ENCODE results near the gene ARPP21. TPM values are rescaled to one million over a fixed set of nuclear protein-coding genes. Genes with fewer than 3 reads are reported as not detected.

ARPP21 gene
- total and polyA plus RNA-seq, 2 experiments from 2014 or later: not detected

DNA sequence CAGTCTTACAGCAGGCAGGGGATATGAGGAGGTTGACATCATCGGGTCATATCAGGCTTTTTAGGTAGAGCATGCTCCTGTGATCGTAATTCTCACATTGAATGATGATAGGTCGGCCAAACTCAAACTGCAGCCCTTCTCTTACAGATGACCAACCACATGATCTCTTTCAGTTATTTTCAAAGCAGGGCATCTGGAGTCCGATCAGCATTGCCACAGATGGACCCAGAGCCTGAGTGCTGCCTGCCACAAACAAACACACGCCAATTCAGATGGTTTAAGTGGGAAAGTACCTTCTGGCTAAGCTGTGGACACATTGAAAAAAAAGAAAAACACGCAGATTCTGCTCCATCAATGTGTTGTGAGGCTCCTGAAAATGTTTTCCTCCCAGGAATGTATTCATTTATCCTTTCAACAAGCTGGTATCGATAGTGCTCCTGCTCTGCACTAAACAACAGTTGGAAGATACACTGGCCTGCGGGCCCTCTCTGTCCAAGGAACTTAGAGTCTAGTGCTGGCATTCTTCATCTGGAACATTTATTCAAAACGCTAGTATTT, 31.2 kb downstream of the ARPP21 start:
- no peak overlapping the region for H2AFZ ChIP-seq
- no peaks in the 10 kb centered on the region for H3K9me3 ChIP-seq (ENCODE audit: low read depth)
- in situ Hi-C loops (cut with MboI): no loop called here

DNA sequence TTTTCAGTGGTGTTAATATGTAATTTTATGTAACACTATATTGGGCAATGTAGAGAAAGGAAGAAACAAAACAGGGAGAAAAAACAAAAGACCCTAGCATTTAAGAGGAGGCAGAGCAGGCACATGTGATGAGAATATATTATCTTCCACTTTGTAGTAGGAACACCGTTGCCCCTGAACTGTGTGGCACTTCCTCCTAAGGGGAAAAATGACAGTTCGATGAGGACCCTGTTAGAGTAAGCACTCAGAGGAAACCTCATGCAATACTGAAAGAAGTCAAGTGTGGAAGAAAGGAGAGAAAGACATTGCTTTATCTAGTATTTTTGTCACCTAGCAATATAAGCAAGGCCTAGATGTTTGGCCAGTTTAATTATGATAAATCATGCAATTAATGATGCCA, 32.2 kb downstream of the ARPP21 start:
- no peaks in the 10 kb centered on the region for H3K27me3 ChIP-seq (replicated peaks; ENCODE audit: insufficient read depth)
- no peaks in the 10 kb centered on the region for H4K20me1 ChIP-seq (ENCODE audit: insufficient read depth)
- no peak overlapping the region for H3K27ac ChIP-seq
- no peaks in the 10 kb centered on the region for H3K9me3 ChIP-seq (ENCODE audit: low read depth)
- no peaks in the 10 kb centered on the region for H3K79me2 ChIP-seq (ENCODE audit: insufficient read depth)
- H3K9me2 ChIP-seq (ENCODE audit: insufficient read depth): no peaks in the 10 kb centered on the region
- DNase-seq: no peak
- TF ChIP-seq EZH2phosphoT487 (IDR thresholded peaks at IDR 0.05; ENCODE audit: insufficient read depth, low read depth) (no peak), EZH2 (IDR thresholded peaks at IDR 0.05; ENCODE audit: insufficient read depth, poor library complexity, severe bottlenecking) (no peak)
- H3K9ac ChIP-seq: no peak overlapping the region
- no peak overlapping the region for H3K4me3 ChIP-seq
- H3K4me1 ChIP-seq (ENCODE audit: insufficient read depth): no peaks in the 10 kb centered on the region
- H3F3A ChIP-seq (ENCODE audit: insufficient read depth): no peaks in the 10 kb centered on the region
- in situ Hi-C loops (cut with MboI): no loop called here
- H2AFZ ChIP-seq: no peak overlapping the region
- H3K4me2 ChIP-seq (ENCODE audit: unreplicated experiment): no peak overlapping the region
- no peaks in the 10 kb centered on the region for H3K36me3 ChIP-seq (ENCODE audit: low read depth)
- 25 to 26% methylated on average over 2 of the region's 2 CpGs for WGBS, 2 experiments (ENCODE audit: low coverage in 1 of 2, low lambda C conversion rate in 2 of 2, missing lambda C conversion rate in 2 of 2)

More for the DNA sequence above, 31.2 kb downstream of the ARPP21 start:
- H3K9me2 ChIP-seq (ENCODE audit: insufficient read depth): no peaks in the 10 kb centered on the region
- H3K36me3 ChIP-seq (ENCODE audit: low read depth): no peaks in the 10 kb centered on the region
- H3K79me2 ChIP-seq (ENCODE audit: insufficient read depth): no peaks in the 10 kb centered on the region
- no peak overlapping the region for H3K4me3 ChIP-seq
- H3F3A ChIP-seq (ENCODE audit: insufficient read depth): no peaks in the 10 kb centered on the region
- no peak for TF ChIP-seq EZH2 (IDR thresholded peaks at IDR 0.05; ENCODE audit: insufficient read depth, poor library complexity, severe bottlenecking)
- no peak for TF ChIP-seq EZH2phosphoT487 (IDR thresholded peaks at IDR 0.05; ENCODE audit: insufficient read depth, low read depth)
- H3K9ac ChIP-seq: no peak overlapping the region
- no peak overlapping the region for H3K27ac ChIP-seq
- H3K27me3 ChIP-seq (replicated peaks; ENCODE audit: insufficient read depth): no peaks in the 10 kb centered on the region
- no peaks in the 10 kb centered on the region for H4K20me1 ChIP-seq (ENCODE audit: insufficient read depth)
- DNase-seq: no peak
- no peak overlapping the region for H3K4me2 ChIP-seq (ENCODE audit: unreplicated experiment)
- no peaks in the 10 kb centered on the region for H3K4me1 ChIP-seq (ENCODE audit: insufficient read depth)
- WGBS, 2 experiments (ENCODE audit: low coverage in 1 of 2, low lambda C conversion rate in 2 of 2, missing lambda C conversion rate in 2 of 2): 12% methylated on average over 9 of the region's 9 CpGs

- no peak overlapping the region for H3K4me2 ChIP-seq (ENCODE audit: unreplicated experiment)
- H3K9me3 ChIP-seq (ENCODE audit: low read depth): no peaks in the 10 kb centered on the region
- no peaks in the 10 kb centered on the region for H3K79me2 ChIP-seq (ENCODE audit: insufficient read depth)
- H4K20me1 ChIP-seq (ENCODE audit: insufficient read depth): no peaks in the 10 kb centered on the region
- DNase-seq: no peak
- no peak overlapping the region for H3K9ac ChIP-seq
- H2AFZ ChIP-seq: no peak overlapping the region
- H3K27ac ChIP-seq: no peak overlapping the region
- no peaks in the 10 kb centered on the region for H3F3A ChIP-seq (ENCODE audit: insufficient read depth)
- H3K4me1 ChIP-seq (ENCODE audit: insufficient read depth): no peaks in the 10 kb centered on the region
- WGBS, 2 experiments (ENCODE audit: low coverage in 1 of 2, low lambda C conversion rate in 2 of 2, missing lambda C conversion rate in 2 of 2): 12 to 16% methylated on average over 3 of the region's 3 CpGs
- no peaks in the 10 kb centered on the region for H3K36me3 ChIP-seq (ENCODE audit: low read depth)
- no peak for TF ChIP-seq EZH2 (IDR thresholded peaks at IDR 0.05; ENCODE audit: insufficient read depth, poor library complexity, severe bottlenecking)
- no peak for TF ChIP-seq EZH2phosphoT487 (IDR thresholded peaks at IDR 0.05; ENCODE audit: insufficient read depth, low read depth)
- in situ Hi-C loops (cut with MboI): no loop called here
- no peak overlapping the region for H3K4me3 ChIP-seq
- H3K9me2 ChIP-seq (ENCODE audit: insufficient read depth): no peaks in the 10 kb centered on the region
- no peaks in the 10 kb centered on the region for H3K27me3 ChIP-seq (replicated peaks; ENCODE audit: insufficient read depth)
Observed at GRCh38 chr3:35673017-35673416, 33.7 kb downstream of the ARPP21 start.

DNA sequence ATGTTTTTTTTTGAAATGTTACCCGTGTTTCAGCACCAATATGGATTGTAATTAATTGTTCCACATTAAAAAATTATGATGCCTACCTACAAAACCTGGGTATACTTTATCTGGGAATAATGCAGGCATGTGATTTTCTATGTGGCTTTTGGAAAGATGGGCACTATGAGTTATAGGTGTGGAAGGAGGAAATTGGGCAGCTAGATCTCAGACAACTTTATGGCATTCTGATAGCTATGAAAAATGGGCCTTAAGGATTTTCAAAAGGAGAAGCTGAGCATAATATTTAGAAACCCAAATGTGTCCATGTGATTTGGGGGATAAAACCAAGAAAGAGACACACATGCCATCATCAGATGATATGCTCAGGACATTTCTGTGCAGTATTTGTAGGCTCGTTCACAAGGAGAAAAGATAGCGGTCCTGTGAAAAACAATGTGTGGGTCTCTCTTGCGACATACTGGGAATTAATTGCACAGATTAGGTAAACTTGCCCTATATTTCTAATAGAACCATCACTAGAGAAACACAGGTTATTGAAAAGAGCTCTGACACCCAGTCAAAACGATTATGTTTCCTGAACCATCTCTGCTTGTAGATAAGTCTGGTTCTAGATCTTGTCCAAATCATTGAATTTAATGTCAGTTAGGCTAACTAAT, 35.3 kb downstream of the ARPP21 start:
- Histone ChIP-seq H2AFZ (no peak overlapping the region), H3K9ac (no peak overlapping the region), H3K4me3 (no peak overlapping the region), H3K9me2 (ENCODE audit: insufficient read depth) (no peaks in the 10 kb centered on the region), H3K27ac (no peak overlapping the region), H3K9me3 (ENCODE audit: low read depth) (no peaks in the 10 kb centered on the region), H3K4me1 (ENCODE audit: insufficient read depth) (no peaks in the 10 kb centered on the region), H3F3A (ENCODE audit: insufficient read depth) (no peaks in the 10 kb centered on the region), H3K36me3 (ENCODE audit: low read depth) (no peaks in the 10 kb centered on the region), H3K79me2 (ENCODE audit: insufficient read depth) (no peaks in the 10 kb centered on the region), H3K4me2 (ENCODE audit: unreplicated experiment) (no peak overlapping the region), H4K20me1 (ENCODE audit: insufficient read depth) (no peaks in the 10 kb centered on the region), H3K27me3 (replicated peaks; ENCODE audit: insufficient read depth) (no peaks in the 10 kb centered on the region)
- in situ Hi-C loops (cut with MboI): no loop called here
- DNase-seq: no peak
- WGBS, 2 experiments (ENCODE audit: low coverage in 1 of 2, low lambda C conversion rate in 2 of 2, missing lambda C conversion rate in 2 of 2): 27 to 28% methylated on average over 5 of the region's 5 CpGs
- TF ChIP-seq EZH2 (IDR thresholded peaks at IDR 0.05; ENCODE audit: insufficient read depth, poor library complexity, severe bottlenecking) (no peak), EZH2phosphoT487 (IDR thresholded peaks at IDR 0.05; ENCODE audit: insufficient read depth, low read depth) (no peak)
